Sigmoid colon (tissue), 4 donors: ENCODE measurements around the gene STX1B.

Experiments
- CTCF ChIP-seq, 4 experiments: fragments of 450-650 bp in 3 of 4; fragments of 200-600 bp in 1 of 4; IDR thresholded peaks; one replicate each; pipeline ENCODE4 v1.5.1; 2016 to 2019; ENCODE audit warnings: antibody characterized with exemption in 4 of 4, mild to moderate bottlenecking in 3 of 4, moderate library complexity in 2 of 4
- EP300 ChIP-seq, 4 donors: sonication (generic); formaldehyde crosslinking; IDR thresholded peaks; one replicate each; pipeline ENCODE4 v1.6.1; 2017; ENCODE audit warnings: antibody characterized with exemption in 4 of 4
- POLR2A ChIP-seq, 2 donors: fragments of 450-650 bp; IDR thresholded peaks; one replicate each; pipeline ENCODE4 v1.6.1; 2016; ENCODE audit warnings: antibody characterized with exemption in 2 of 2, mild to moderate bottlenecking in 2 of 2, moderate library complexity in 2 of 2

GRCh38 chr16:30983898-30984610 is 26.4 kb downstream of the STX1B start:
- TF ChIP-seq CTCF (IDR thresholded peaks at IDR 0.05) (no peak), POLR2A (IDR thresholded peaks at IDR 0.05) (no peak), EP300 (IDR thresholded peaks at IDR 0.05) (no peak)
